ENCODE measurements around the gene BANF1.

The BANF1 gene

DNA sequence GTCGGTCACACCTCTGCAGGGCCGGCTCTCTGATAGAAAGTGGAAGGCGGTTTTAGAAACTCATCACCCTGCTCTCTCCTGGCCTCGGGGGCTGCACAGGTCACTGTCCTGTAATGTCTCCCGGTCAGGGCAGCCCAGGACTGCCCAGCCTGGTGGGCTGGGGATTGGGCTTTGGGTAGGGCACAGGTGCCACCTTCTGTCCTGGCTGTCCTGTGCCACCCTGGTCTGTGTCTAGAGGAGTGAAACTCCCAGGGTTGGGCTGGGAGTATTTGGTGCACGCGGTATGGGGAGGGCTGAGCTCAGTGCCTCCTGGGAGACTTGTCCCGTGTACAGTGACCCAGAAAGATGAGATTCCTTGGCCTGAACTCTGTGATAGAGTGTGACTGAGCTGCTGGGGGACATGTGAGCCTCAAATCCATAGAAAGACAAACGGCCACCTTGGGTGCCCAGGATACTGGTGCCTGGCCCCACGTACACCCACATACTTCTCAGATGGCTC is 23.0 kb upstream of the BANF1 start:
- H3K4me3 ChIP-seq (replicated peaks in 1 of 2; ENCODE audit: low read depth in 2 of 2, low read length in 2 of 2) = no peak overlapping the region
- DNase-seq (ENCODE audit: low read depth in 2 of 2) = no peak
- TF ChIP-seq, protein P1, sequence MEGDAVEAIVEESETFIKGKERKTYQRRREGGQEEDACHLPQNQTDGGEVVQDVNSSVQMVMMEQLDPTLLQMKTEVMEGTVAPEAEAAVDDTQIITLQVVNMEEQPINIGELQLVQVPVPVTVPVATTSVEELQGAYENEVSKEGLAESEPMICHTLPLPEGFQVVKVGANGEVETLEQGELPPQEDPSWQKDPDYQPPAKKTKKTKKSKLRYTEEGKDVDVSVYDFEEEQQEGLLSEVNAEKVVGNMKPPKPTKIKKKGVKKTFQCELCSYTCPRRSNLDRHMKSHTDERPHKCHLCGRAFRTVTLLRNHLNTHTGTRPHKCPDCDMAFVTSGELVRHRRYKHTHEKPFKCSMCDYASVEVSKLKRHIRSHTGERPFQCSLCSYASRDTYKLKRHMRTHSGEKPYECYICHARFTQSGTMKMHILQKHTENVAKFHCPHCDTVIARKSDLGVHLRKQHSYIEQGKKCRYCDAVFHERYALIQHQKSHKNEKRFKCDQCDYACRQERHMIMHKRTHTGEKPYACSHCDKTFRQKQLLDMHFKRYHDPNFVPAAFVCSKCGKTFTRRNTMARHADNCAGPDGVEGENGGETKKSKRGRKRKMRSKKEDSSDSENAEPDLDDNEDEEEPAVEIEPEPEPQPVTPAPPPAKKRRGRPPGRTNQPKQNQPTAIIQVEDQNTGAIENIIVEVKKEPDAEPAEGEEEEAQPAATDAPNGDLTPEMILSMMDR (IDR thresholded peaks at IDR 0.05; ENCODE audit: low read depth, low read length) = no peak

DNA sequence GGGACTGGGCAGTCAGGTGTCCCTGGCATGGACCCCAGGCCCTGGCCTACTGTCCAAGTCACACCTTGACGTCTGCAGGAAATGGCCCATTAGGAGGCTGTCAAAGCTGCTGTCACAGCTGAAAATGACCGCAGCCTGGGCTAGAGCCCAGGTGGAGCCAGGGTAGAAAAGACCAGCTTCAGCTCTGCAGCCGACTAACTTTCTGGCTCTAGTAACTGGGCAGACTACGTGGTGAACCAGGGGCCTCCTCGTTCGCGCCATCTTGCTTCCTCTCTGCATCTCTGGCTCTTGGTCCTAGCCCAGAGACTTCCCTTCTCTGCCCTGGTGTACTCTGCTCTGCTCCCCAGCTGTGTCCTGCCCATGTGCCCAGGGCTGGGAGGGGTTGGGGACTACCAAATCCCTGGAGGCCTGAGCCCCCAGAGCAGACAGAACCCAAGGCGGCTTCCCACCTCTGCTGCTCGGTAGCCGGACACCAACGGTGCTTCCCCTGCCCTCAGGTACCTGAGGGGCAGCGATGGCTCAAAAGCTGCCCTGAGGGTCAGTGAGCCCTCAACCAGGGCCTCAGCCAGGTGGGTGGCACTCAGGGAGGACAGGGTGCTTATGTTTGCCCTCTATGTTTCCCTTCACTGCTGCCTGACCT is 21.1 kb upstream of the BANF1 start:
- no peak overlapping the region for H3K4me3 ChIP-seq (replicated peaks in 1 of 2; ENCODE audit: low read depth in 2 of 2, low read length in 2 of 2)

DNA sequence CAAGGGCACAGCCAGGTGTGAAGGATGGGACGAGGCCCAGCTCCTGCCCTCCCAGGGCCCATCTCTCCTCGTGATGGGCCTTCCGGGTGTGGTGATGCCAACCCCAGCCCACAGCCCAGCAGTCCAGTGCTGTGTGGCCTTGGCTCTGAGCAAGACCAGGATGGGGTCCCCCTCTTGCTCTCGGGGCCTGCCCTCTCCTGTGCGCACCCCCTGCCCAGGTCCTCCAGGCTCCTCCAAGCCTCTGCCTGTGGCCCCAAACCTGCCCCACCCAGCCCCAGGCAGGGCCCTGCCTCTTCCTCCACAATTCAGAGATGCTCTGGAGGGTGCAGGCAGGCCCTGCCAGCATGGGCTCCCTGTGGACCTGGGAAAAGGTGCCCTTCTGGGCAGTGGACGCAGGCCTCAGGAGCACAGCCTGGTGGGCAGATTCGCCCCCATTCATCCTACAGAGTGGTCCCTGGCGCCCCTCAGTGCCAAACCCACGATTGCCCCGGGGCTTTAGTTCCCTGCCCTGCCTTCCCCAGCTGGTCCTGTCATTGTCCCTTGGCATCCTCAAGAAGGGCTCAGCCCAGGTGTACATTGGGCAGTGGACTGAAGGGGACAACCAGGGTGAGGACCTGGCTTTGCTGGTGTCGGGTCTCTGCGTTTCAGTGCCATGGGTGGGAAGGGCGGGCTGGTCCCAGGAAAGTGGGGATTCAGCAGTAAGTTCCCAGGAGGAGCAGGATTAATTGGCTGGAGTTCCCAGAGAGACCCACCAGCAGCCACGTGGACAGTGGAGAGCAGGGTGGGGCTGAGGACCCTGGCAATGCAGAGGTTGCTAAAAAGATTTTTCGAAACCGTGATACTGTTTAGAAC is 20.1 kb upstream of the BANF1 start:
- no peak overlapping the region for H3K4me3 ChIP-seq (replicated peaks in 1 of 2; ENCODE audit: low read depth in 2 of 2, low read length in 2 of 2)
- DNase-seq (ENCODE audit: low read depth in 2 of 2) = no peak
- TF ChIP-seq, protein P1 (IDR thresholded peaks at IDR 0.05; ENCODE audit: low read depth, low read length) = no peak

More for the DNA sequence above, 21.1 kb upstream of the BANF1 start:
- DNase-seq (ENCODE audit: low read depth in 2 of 2) = no peak
- TF ChIP-seq, protein P1 (IDR thresholded peaks at IDR 0.05; ENCODE audit: low read depth, low read length) = no peak

DNA sequence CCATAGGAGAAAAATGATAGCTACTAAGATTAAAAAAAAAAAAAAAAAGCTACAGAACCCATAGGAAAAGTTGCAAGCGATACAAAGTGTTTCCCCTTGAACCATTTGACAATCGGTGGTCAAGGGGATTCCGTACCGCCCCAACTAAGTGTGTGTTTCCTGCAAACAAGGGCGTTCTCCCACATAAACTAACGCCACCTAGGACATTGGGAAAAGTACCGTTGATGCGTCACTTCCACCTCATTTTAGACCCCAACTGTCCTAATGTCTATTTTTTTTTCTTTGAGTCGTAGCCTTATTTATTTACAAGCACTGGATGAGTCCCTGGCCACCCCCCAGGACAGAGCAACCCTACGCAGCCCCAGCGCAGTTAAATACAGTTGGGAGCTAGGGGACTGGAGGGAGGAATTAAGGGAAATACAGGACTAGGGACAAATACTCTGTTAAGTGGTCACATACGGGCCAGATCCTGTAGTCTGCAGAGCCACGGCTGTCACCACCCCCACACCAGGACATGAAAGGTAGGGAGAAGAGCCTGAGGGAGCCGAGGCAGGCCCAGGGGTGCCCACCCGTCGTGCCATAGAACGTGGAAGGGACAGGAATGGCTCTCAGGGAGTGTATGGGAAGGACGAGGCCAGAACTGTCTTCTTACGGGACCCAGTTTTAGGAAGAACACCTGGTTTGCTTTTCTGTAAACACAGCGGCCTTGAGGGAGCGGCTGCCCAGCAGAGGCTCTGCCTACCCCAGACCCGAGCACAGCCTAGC is 19.3 kb upstream of the BANF1 start:
- TF ChIP-seq, protein P1 (IDR thresholded peaks at IDR 0.05; ENCODE audit: low read depth, low read length) = no peak
- H3K4me3 ChIP-seq (replicated peaks in 1 of 2; ENCODE audit: low read depth in 2 of 2, low read length in 2 of 2) = no peak overlapping the region
- DNase-seq (ENCODE audit: low read depth in 2 of 2) = no peak

DNA sequence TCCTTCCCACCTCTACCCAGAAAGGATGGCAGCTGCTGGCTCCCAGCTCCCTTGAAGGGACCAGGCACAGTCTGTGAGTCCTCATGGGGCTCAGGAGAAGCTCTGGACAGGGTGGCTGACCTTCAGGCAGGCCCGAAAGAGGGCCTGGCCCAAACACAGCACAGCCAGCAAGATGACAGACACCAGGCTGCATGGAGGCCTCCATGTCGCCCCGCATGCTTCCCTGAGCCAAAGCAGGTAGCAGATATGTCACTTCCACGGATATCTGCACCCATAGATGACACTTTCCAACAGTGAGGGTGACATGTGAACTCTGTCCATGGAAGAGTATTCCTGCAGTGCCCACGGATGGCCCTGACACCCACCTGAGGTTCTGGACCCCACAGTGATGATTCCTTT is 18.7 kb upstream of the BANF1 start:
- no peak overlapping the region for H3K4me3 ChIP-seq (replicated peaks in 1 of 2; ENCODE audit: low read depth in 2 of 2, low read length in 2 of 2)
- no peak for DNase-seq (ENCODE audit: low read depth in 2 of 2)
- TF ChIP-seq, protein P1 (IDR thresholded peaks at IDR 0.05; ENCODE audit: low read depth, low read length) = no peak

- no peak for DNase-seq (ENCODE audit: low read depth in 2 of 2)
- TF ChIP-seq, protein P1 (IDR thresholded peaks at IDR 0.05; ENCODE audit: low read depth, low read length) = no peak
- no peak overlapping the region for H3K4me3 ChIP-seq (replicated peaks in 1 of 2; ENCODE audit: low read depth in 2 of 2, low read length in 2 of 2)
These were observed 15.0 kb upstream of the BANF1 start for GRCh38 chr11:65987336-65987735.

Measured in cardiac fibroblast (primary cell).